Endothelial cell of umbilical vein (primary cell): ENCODE data around the gene MYO5B. TPM values are rescaled to one million over a fixed set of nuclear protein-coding genes. Genes with fewer than 3 reads are reported as not detected.

Experiments
- BruUV-seq: library from RNA; stranded (reverse); fragments of 400-500 nt; replicated peaks from 2 replicates; lab custom pipeline; 2021; lab: Mats Ljungman, UMichigan
- CTCF ChIA-PET: fragments of 300-600, 350-600 bp; sonication (Branson Sonifier 250); formaldehyde crosslinking; loops from one replicate; lab custom pipeline; 2021; ENCODE audit warnings: antibody characterized with exemption, inconsistent platforms; lab: Charles Lee
- POLR2A ChIA-PET: fragments of 300-600, 350-600 bp; sonication (Branson Sonifier 250); formaldehyde crosslinking; loops from one replicate; lab custom pipeline; 2021; ENCODE audit warnings: antibody characterized with exemption, inconsistent platforms; lab: Charles Lee
- DNase-seq: peaks from one replicate; pipeline ENCODE4 v3.0.0-alpha.2; 2011; ENCODE audit warnings: low read depth, low spot score
- FAIRE-seq: peaks from 2 replicates; lab custom pipeline; 2011; peaks lifted over from hg19 to GRCh38; lab: Jason Lieb, UNC
- H2AFZ ChIP-seq: 2 replicates; pipeline ENCODE4 v1.6.0; 2012; ENCODE audit warnings: low read depth, low read length, control low read depth, inconsistent platforms
- H3K27ac ChIP-seq: 2 replicates; pipeline ENCODE4 v1.5.1; 2011; ENCODE audit warnings: low read depth, mild to moderate bottlenecking, control low read depth, low read length, moderate library complexity; ENCODE audit not compliant: insufficient read depth
- H3K27me3 ChIP-seq, 2 experiments: 2 replicates each; pipeline versions ENCODE4 v1.6.0 to v1.6.1; 2011; ENCODE audit warnings: low read length in 2 of 2, mixed read lengths in 1 of 2; ENCODE audit not compliant: control insufficient read depth in 2 of 2, insufficient read depth in 2 of 2
- H3K36me3 ChIP-seq, 2 experiments: 2 replicates in 1 of 2; 3 replicates in 1 of 2; pipeline ENCODE4 v1.5.1; 2011; ENCODE audit warnings: low read length in 2 of 2, mild to moderate bottlenecking in 1 of 2, moderate library complexity in 1 of 2; ENCODE audit not compliant: control insufficient read depth in 2 of 2, insufficient read depth in 2 of 2; ENCODE audit errors: extremely low read depth in 1 of 2
- H3K4me1 ChIP-seq: 3 replicates; pipeline ENCODE4 v1.5.1; 2011; ENCODE audit warnings: mild to moderate bottlenecking, low read length; ENCODE audit not compliant: control insufficient read depth, insufficient read depth; ENCODE audit errors: extremely low read depth
- H3K4me2 ChIP-seq: 2 replicates; pipeline ENCODE4 v1.6.1; 2011; ENCODE audit warnings: low read length, control low read depth, mixed read lengths; ENCODE audit not compliant: insufficient read depth
- H3K4me3 ChIP-seq, 3 experiments: fragments of 200-600 bp in 1 of 3; sonication (generic), shearing (Covaris generic) in 1 of 3; replicated peaks in 1 of 3; 2 replicates each; pipeline ENCODE4 v1.5.1; 2011 to 2016; ENCODE audit warnings: control low read depth in 3 of 3, low read length in 3 of 3, mild to moderate bottlenecking in 2 of 3, inconsistent platforms in 1 of 3, low read depth in 1 of 3, moderate library complexity in 1 of 3; ENCODE audit not compliant: insufficient read depth in 1 of 3
- H3K79me2 ChIP-seq: 2 replicates; pipeline ENCODE4 v1.6.0; 2012; ENCODE audit warnings: low read length, inconsistent platforms; ENCODE audit not compliant: control insufficient read depth, insufficient read depth
- H3K9ac ChIP-seq: replicated peaks from 2 replicates; pipeline ENCODE3; 2011; ENCODE audit warnings: low read length, control low read depth; ENCODE audit not compliant: insufficient read depth; ENCODE audit errors: extremely low read depth
- H3K9me1 ChIP-seq: replicated peaks from 3 replicates; pipeline ENCODE4 v1.6.0; 2011; ENCODE audit warnings: mild to moderate bottlenecking, low read length; ENCODE audit not compliant: control insufficient read depth, insufficient read depth; ENCODE audit errors: extremely low read depth
- H3K9me3 ChIP-seq: replicated peaks from 2 replicates; pipeline ENCODE4 v1.5.1; 2012; ENCODE audit warnings: low read length, inconsistent platforms; ENCODE audit not compliant: control insufficient read depth, insufficient read depth
- H4K20me1 ChIP-seq: replicated peaks from 2 replicates; pipeline ENCODE3; 2011; ENCODE audit warnings: mild to moderate bottlenecking, low read length; ENCODE audit not compliant: control insufficient read depth, insufficient read depth; ENCODE audit errors: extremely low read depth
- EZH2 ChIP-seq: IDR thresholded peaks from 2 replicates; pipeline ENCODE4 v1.6.1; 2012; ENCODE audit warnings: borderline replicate concordance, low read depth, mild to moderate bottlenecking, moderate library complexity, low read length, inconsistent platforms; ENCODE audit not compliant: severe bottlenecking
- FOS ChIP-seq: IDR thresholded peaks from 2 replicates; pipeline ENCODE4 v1.6.1; 2011; ENCODE audit warnings: mild to moderate bottlenecking, low read length, moderate library complexity, borderline replicate concordance; ENCODE audit not compliant: insufficient read depth
- GATA2 ChIP-seq: IDR thresholded peaks from 2 replicates; pipeline ENCODE4 v1.7.0; 2011; ENCODE audit warnings: low read depth, mild to moderate bottlenecking, moderate library complexity, mixed read lengths, low read length; ENCODE audit not compliant: insufficient read length, insufficient read depth
- JUN ChIP-seq: IDR thresholded peaks from 2 replicates; pipeline ENCODE4 v1.6.1; 2011; ENCODE audit warnings: borderline replicate concordance, low read depth; ENCODE audit not compliant: insufficient read length, insufficient read depth
- MAX ChIP-seq: IDR thresholded peaks from 2 replicates; pipeline ENCODE4 v1.6.1; 2011; ENCODE audit not compliant: insufficient read depth, insufficient read length
- MYC ChIP-seq: IDR thresholded peaks from one replicate; pipeline ENCODE4 v1.6.1; 2011; ENCODE audit warnings: mild to moderate bottlenecking, low read depth, low read length
- POLR2A ChIP-seq: IDR thresholded peaks from 2 replicates; pipeline ENCODE4 v1.6.1; 2012; ENCODE audit warnings: low read depth, mild to moderate bottlenecking, control low read depth, low read length
- POLR2AphosphoS5 ChIP-seq: IDR thresholded peaks from 2 replicates; pipeline ENCODE4 v1.6.1; 2012; ENCODE audit warnings: low read depth, mild to moderate bottlenecking, control low read depth, low read length, moderate library complexity; ENCODE audit not compliant: insufficient read depth
- dilution Hi-C: fragments of 300-500 bp; cut with MboI; formaldehyde crosslinking; loops from one replicate; pipeline ENCODE4 v1.15.0; 2019; ENCODE audit warnings: low sequenced_read_pairs; ENCODE audit not compliant: extremely low pct_ligation_motif_present
- intact Hi-C: fragments of 100-400 bp; cut with micrococcal nuclease; formaldehyde crosslinking; loops from one replicate; pipeline ENCODE4 v1.10.0; 2022
- polyA plus RNA-seq, 4 experiments: library from polyadenylated mRNA; depleted of rRNA in 3 of 4; stranded (reverse) in 3 of 4; unstranded in 1 of 4; fragments of >200 nt; gene quantifications; 2 replicates each; pipeline versions ENCODE4 v1.2.1 to v1.2.3, GENCODE V29; 2011 to 2012; ENCODE audit warnings: missing spikeins in 1 of 4
- total RNA-seq: library from RNA; stranded (reverse); gene quantifications from 2 replicates; pipeline ENCODE4 v1.2.3, GENCODE V29; 2021
- TF ChIP-seq, protein P1 (sequence below), 2 donors: IDR thresholded peaks; 1 replicate in 1 of 2; 2 replicates in 1 of 2; pipeline ENCODE4 v1.5.1; 2011; ENCODE audit warnings: low read length in 2 of 2, mild to moderate bottlenecking in 2 of 2, moderate library complexity in 2 of 2, control low read depth in 1 of 2, inconsistent platforms in 1 of 2, low read depth in 1 of 2; ENCODE audit not compliant: insufficient read depth in 1 of 2; ENCODE audit errors: extremely low read depth in 1 of 2

The MYO5B gene
- total and polyA plus RNA-seq, 2 donors (not counting 3 experiments of a cell fraction or from before 2014, with no cell fraction given): 0.54 to 1.1 TPM

- Histone ChIP-seq H3K9ac (no peak overlapping the region), H3K9me3 (no peaks in the 10 kb centered on the region), H3K9me1 (no peaks in the 10 kb centered on the region), H3K27ac (no peak overlapping the region), H3K4me1 (no peaks in the 10 kb centered on the region), H3K27me3 (peaks cover 0 to 1% of the 10 kb centered on the region in 2 experiments), H2AFZ (no peak overlapping the region), H3K79me2 (no peaks in the 10 kb centered on the region), H3K4me2 (no peak overlapping the region), H4K20me1 (no peaks in the 10 kb centered on the region), H3K36me3 (no peaks in the 10 kb centered on the region), H3K4me3 (no peak overlapping the region)
- dilution Hi-C loops (no loop called here), intact Hi-C loops (no loop called here)
- ChIA-PET CTCF (no interaction called here), POLR2A (no interaction called here)
- TF ChIP-seq MYC (no peak), EZH2 (no peak), FOS (no peak), POLR2A (no peak), MAX (no peak), JUN (no peak), GATA2 (no peak), POLR2AphosphoS5 (no peak)
- TF ChIP-seq, protein P1, sequence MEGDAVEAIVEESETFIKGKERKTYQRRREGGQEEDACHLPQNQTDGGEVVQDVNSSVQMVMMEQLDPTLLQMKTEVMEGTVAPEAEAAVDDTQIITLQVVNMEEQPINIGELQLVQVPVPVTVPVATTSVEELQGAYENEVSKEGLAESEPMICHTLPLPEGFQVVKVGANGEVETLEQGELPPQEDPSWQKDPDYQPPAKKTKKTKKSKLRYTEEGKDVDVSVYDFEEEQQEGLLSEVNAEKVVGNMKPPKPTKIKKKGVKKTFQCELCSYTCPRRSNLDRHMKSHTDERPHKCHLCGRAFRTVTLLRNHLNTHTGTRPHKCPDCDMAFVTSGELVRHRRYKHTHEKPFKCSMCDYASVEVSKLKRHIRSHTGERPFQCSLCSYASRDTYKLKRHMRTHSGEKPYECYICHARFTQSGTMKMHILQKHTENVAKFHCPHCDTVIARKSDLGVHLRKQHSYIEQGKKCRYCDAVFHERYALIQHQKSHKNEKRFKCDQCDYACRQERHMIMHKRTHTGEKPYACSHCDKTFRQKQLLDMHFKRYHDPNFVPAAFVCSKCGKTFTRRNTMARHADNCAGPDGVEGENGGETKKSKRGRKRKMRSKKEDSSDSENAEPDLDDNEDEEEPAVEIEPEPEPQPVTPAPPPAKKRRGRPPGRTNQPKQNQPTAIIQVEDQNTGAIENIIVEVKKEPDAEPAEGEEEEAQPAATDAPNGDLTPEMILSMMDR (IDR thresholded peaks at IDR 0.05; ENCODE audit: extremely low read depth in 1 of 2, insufficient read depth in 1 of 2, low read depth in 1 of 2, low read length in 2 of 2): no peak
- FAIRE-seq (no peak), DNase-seq (no peak)
- BruUV-seq: no TSS peak
These were observed 239.7 kb downstream of the MYO5B start for GRCh38 chr18:49955263-49955662.
